Upper lobe of right lung (tissue), 1 donor: ENCODE data around the gene KIF6. TPM values are rescaled to one million over a fixed set of nuclear protein-coding genes. Genes with fewer than 3 reads are reported as not detected.
"Not testable (repeated sequence)": the region's sequence is repeated elsewhere in the genome, so short reads cannot be mapped to it uniquely, and the experiment has no call there.

Source experiments
- ATAC-seq: fragments of 200-7000 bp; cut with Tn5 transposase; one replicate; pipeline ENCODE4 v1.9.1; 2020; ENCODE audit warnings: mild to moderate bottlenecking, moderate library complexity
- DNase-seq: peaks from one replicate; pipeline ENCODE4 v3.0.0-alpha.2; 2020
- H3K27ac ChIP-seq: fragments of 200-600 bp; one replicate; pipeline ENCODE4 v1.8.0; 2022
- H3K27me3 ChIP-seq: fragments of 200-600 bp; one replicate; pipeline ENCODE4 v1.8.0; 2022; ENCODE audit warnings: mild to moderate bottlenecking
- H3K36me3 ChIP-seq: fragments of 200-600 bp; one replicate; pipeline ENCODE4 v1.8.0; 2022
- H3K4me1 ChIP-seq: fragments of 200-600 bp; one replicate; pipeline ENCODE4 v1.8.0; 2022
- H3K4me3 ChIP-seq: fragments of 200-600 bp; one replicate; pipeline ENCODE4 v1.8.0; 2022; ENCODE audit warnings: mild to moderate bottlenecking
- H3K9me3 ChIP-seq: fragments of 200-600 bp; one replicate; pipeline ENCODE4 v1.8.0; 2022
- CTCF ChIP-seq: fragments of 200-600 bp; IDR thresholded peaks from one replicate; pipeline ENCODE4 v1.8.0; 2022; ENCODE audit warnings: antibody characterized with exemption
- intact Hi-C: fragments of 100-400 bp; cut with DNase I; formaldehyde crosslinking; loops from one replicate; pipeline ENCODE4 v1.11.0; 2022
- total RNA-seq: library from RNA; stranded (reverse); fragmentation: NEBNext Ultra II Directional; extraction: Animal tissue kit (Norgen Biotek cat#: 25700); gene quantifications from one replicate; pipeline ENCODE4 v1.2.1, GENCODE V29; 2021
- donor health status: DM: no; HTN: yes; CAD: no; lungs with severe emphysema.

The KIF6 gene
- total RNA-seq, 1 donor from 2014 or later = 0.49 TPM

GRCh38 chr6:39294899-39295298, 430.3 kb downstream of the KIF6 start:
- Histone ChIP-seq H3K36me3 (no peaks in the 10 kb centered on the region), H3K4me3 (no peak overlapping the region), H3K9me3 (no peaks in the 10 kb centered on the region), H3K27ac (no peak overlapping the region), H3K4me1 (peaks cover 3% of the 10 kb centered on the region), H3K27me3 (no peaks in the 10 kb centered on the region)
- ATAC-seq (no peak), DNase-seq (no peak)
- intact Hi-C loops = no loop called here
- no peak for TF ChIP-seq CTCF

GRCh38 chr6:39294133-39294532, 431.1 kb downstream of the KIF6 start:
- no peak for TF ChIP-seq CTCF
- DNase-seq (no peak), ATAC-seq (no peak)
- Histone ChIP-seq H3K9me3 (no peaks in the 10 kb centered on the region), H3K4me1 (peaks cover 3% of the 10 kb centered on the region), H3K36me3 (no peaks in the 10 kb centered on the region), H3K27me3 (no peaks in the 10 kb centered on the region), H3K4me3 (no peak overlapping the region), H3K27ac (no peak overlapping the region)
- intact Hi-C loops = no loop called here

GRCh38 chr6:39292637-39293036, 432.6 kb downstream of the KIF6 start:
- ATAC-seq (no peak), DNase-seq (no peak)
- no peaks in the 10 kb centered on the region for H3K27me3 ChIP-seq
- no peak overlapping the region for H3K4me3 ChIP-seq
- no peak overlapping the region for H3K27ac ChIP-seq
- H3K4me1 ChIP-seq = no peaks in the 10 kb centered on the region
- no peaks in the 10 kb centered on the region for H3K9me3 ChIP-seq
- intact Hi-C loops = no loop called here
- no peak for TF ChIP-seq CTCF
- H3K36me3 ChIP-seq = no peaks in the 10 kb centered on the region

- Histone ChIP-seq H3K27ac (no peak overlapping the region), H3K36me3 (no peaks in the 10 kb centered on the region), H3K4me3 (no peak overlapping the region), H3K4me1 (no peaks in the 10 kb centered on the region), H3K9me3 (no peaks in the 10 kb centered on the region), H3K27me3 (no peaks in the 10 kb centered on the region)
- DNase-seq (no peak), ATAC-seq (peak; percentile 36)
- intact Hi-C loops = no loop called here
- TF ChIP-seq CTCF = no peak
Observed at GRCh38 chr6:39289490-39289889, 435.7 kb downstream of the KIF6 start.

GRCh38 chr6:39287601-39288000, 437.6 kb downstream of the KIF6 start:
- ATAC-seq (no peak), DNase-seq (no peak)
- Histone ChIP-seq H3K9me3 (no peaks in the 10 kb centered on the region), H3K27ac (no peak overlapping the region), H3K4me3 (no peak overlapping the region), H3K4me1 (no peaks in the 10 kb centered on the region), H3K27me3 (no peaks in the 10 kb centered on the region), H3K36me3 (no peaks in the 10 kb centered on the region)
- TF ChIP-seq CTCF = no peak
- intact Hi-C loops = no loop called here

- H3K4me1 ChIP-seq, H3K36me3 ChIP-seq, H3K27me3 ChIP-seq, H3K4me3 ChIP-seq, H3K9me3 ChIP-seq, intact Hi-C loops, DNase-seq, ATAC-seq, H3K27ac ChIP-seq: not testable (repeated sequence)
Observed at GRCh38 chr6:39286596-39286995, 438.6 kb downstream of the KIF6 start.
